NAMALWA (cell line): ENCODE data around the gene GSTP1.
"Not testable (repeated sequence)": the region's sequence is repeated elsewhere in the genome, so short reads cannot be mapped to it uniquely, and the experiment has no call there.

ENCODE experiments used
- DNase-seq: peaks from one replicate; pipeline ENCODE4 v3.0.0-alpha.2; 2015; ENCODE audit warnings: low spot score

Gene GSTP1

GRCh38 chr11:67583247-67584204 is at the start of gene GSTP1:
Gene GSTP1 (plus strand): TSS chr11:67583812. CDS start chr11:67583844, 32 bp downstream.
- peak; percentile 86 for DNase-seq

GRCh38 chr11:67534070-67534679 is 49.4 kb upstream of the GSTP1 start:
- DNase-seq: peak; percentile 29

- DNase-seq: no peak
Observed at GRCh38 chr11:67535561-67535960, 48.1 kb upstream of the GSTP1 start.

- no peak for DNase-seq
Observed at GRCh38 chr11:67538306-67538705, 45.3 kb upstream of the GSTP1 start.

GRCh38 chr11:67538823-67539505 is 44.6 kb upstream of the GSTP1 start:
- DNase-seq: no peak

GRCh38 chr11:67539550-67539949 is 44.1 kb upstream of the GSTP1 start:
- DNase-seq: peak; percentile 47

- DNase-seq: no peak
Observed at GRCh38 chr11:67541198-67541597, 42.4 kb upstream of the GSTP1 start.

- no peak for DNase-seq
Observed at GRCh38 chr11:67542169-67542568, 41.4 kb upstream of the GSTP1 start.

GRCh38 chr11:67542971-67543370 is 40.6 kb upstream of the GSTP1 start:
- no peak for DNase-seq

GRCh38 chr11:67543585-67543984 is 40.0 kb upstream of the GSTP1 start:
- no peak for DNase-seq

- no peak for DNase-seq
Observed at GRCh38 chr11:67544616-67545242, 38.9 kb upstream of the GSTP1 start.

- DNase-seq: no peak
Observed at GRCh38 chr11:67545280-67545679, 38.3 kb upstream of the GSTP1 start.

- not testable (repeated sequence) for DNase-seq
Observed at GRCh38 chr11:67548112-67548511, 35.5 kb upstream of the GSTP1 start.

- DNase-seq: no peak
Observed at GRCh38 chr11:67548555-67549110, 35.0 kb upstream of the GSTP1 start.

- no peak for DNase-seq
Observed at GRCh38 chr11:67551127-67551526, 32.5 kb upstream of the GSTP1 start.

- not testable (repeated sequence) for DNase-seq
Observed at GRCh38 chr11:67551697-67552096, 31.9 kb upstream of the GSTP1 start.

- no peak for DNase-seq
Observed at GRCh38 chr11:67556244-67556643, 27.4 kb upstream of the GSTP1 start.

- no peak for DNase-seq
Observed at GRCh38 chr11:67558084-67558772, 25.4 kb upstream of the GSTP1 start.

GRCh38 chr11:67561971-67562619 is 21.5 kb upstream of the GSTP1 start:
- no peak for DNase-seq

GRCh38 chr11:67562963-67563704 is 20.5 kb upstream of the GSTP1 start:
- DNase-seq: no peak
